HG03039 (cell line): ENCODE measurements around the gene TLE5.

Source experiments
- ATAC-seq: cut with Tn5 transposase; IDR thresholded peaks from one replicate; pipeline ENCODE4 v1.9.1; 2021; ENCODE audit warnings: mild to moderate bottlenecking, moderate library complexity; ENCODE audit not compliant: unreplicated experiment

Gene TLE5, protein sequence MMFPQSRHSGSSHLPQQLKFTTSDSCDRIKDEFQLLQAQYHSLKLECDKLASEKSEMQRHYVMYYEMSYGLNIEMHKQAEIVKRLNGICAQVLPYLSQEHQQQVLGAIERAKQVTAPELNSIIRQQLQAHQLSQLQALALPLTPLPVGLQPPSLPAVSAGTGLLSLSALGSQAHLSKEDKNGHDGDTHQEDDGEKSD

DNA sequence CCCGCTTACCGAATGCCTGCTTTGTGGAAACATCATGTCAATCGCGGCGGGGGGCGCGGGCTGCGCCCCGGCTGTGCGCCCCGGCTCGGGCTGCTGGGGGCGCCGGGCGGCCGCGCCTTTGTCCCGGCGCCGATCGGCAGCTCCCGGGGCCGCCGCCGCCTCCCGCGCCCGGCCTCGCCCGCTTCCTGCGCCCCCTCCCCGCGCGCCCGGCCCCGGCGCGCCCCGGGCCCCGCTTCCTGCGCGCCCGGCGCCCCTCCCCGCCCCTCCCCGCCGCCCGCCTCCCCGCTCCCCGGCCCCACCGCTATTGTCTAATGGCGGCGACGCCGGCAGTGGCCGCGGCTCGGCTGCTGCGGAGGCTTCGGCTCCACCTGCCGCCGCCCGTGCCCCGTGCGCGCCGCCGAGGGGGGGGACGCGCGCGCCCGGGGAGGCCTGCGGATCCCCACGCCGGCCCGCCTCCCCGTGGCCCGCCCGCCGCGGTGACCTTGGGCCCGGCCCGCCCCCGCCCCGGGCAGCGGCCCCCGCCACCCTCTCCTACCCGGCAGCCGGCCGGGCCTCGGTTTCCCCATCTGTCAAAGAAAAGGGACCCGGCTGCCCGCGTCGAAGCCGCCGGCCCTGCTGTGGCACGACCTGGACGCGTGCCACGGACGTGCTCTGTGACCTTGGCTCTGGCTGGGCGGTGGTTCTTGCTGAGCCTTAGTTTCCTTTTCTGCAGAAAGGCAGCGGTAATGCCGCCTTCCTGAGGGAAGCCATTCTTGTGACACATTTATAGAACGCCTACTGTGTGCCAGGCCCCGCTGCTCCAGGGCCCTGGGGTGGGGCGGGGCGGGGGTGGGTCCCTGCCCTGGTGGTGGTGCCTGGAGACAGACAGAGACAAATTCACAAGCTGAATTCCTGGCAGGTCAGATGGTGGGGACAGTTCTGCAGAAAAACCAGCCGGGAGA, at the start of gene TLE5:
TSS of gene TLE5 (minus strand) at position 331 of the 941 bp plus-strand sequence. CDS start at position 36, 295 bp downstream.
- ATAC-seq: no peak

DNA sequence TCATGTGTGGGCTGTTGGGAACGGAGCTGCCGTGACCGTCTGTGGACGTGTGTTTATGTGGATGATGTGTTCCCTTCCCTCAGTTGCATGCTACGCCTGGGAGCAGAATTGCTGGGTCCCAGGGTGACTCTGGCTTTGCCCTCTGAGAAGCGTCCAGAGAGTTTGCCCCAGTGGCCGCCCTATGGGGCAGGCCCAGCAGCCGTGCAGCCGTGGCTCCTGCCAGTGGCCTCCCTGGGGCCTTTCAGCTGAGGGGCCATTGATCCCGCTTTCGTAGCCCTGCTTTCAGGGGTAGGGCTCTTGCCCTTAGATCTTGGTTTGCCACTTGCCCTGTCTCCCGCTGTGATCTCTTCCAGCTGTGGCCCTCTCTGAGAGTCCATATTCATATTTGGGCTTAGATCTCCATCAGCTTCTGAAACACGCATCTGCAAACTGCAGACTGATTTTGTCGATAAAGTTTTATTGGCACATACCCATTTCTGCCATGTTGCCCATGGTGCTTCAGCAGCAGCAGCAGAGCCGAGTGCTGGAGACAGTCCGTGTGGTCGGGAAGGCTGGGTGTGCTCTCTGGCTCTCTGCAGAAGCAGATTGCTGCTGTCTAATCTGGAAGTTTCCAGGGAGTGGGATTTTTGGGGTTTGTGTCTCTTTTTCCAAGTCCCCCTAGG, 49.4 kb upstream of the TLE5 start:
- no peak for ATAC-seq

DNA sequence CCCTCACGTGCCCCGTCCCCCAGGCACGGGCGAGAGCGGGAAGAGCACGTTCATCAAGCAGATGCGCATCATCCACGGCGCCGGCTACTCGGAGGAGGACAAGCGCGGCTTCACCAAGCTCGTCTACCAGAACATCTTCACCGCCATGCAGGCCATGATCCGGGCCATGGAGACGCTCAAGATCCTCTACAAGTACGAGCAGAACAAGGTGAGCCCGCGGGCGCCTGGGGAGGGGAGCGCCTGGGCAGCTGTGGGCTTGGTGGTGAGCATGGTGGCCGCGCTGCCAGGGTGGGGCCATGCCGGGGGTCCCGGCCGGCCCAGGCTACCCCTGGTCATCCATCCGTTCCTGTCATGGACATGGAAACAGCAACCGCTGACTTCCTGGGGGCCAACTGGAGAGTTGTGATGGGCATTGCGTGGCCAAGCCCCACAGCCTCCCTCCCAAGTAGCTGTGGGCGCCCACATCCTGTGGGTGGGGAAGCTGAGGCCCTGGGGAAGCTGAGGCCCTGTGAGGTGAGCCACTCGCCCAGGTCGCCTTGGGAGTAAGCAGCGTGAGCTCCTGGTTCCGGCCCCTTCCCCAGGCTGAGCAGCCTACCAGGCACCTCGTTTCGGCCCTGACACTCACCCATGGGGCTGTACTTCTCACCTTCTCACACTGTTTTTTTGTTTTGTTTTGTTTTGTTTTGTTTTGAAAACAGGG, 48.0 kb upstream of the TLE5 start:
- ATAC-seq: no peak

DNA sequence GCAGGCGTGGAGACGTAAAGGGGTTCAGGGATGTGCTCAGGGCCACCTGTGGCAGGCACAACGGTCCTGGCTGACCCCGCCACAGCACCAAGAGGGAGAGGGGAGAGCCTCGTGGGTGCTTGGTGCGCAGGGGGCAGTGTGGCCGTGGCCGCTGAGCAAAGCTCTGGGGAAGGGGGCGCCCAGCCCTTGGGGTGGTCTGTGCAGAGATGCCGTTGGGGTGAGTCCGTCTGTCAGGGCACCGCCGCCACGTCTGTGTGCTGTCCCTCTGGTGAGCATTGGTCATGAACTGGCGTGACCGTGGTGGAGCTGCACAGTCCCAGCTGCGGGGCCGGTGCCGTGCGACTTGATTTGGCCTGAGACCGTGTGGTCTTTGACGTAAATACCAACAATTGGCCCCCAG, 47.2 kb upstream of the TLE5 start:
- no peak for ATAC-seq

DNA sequence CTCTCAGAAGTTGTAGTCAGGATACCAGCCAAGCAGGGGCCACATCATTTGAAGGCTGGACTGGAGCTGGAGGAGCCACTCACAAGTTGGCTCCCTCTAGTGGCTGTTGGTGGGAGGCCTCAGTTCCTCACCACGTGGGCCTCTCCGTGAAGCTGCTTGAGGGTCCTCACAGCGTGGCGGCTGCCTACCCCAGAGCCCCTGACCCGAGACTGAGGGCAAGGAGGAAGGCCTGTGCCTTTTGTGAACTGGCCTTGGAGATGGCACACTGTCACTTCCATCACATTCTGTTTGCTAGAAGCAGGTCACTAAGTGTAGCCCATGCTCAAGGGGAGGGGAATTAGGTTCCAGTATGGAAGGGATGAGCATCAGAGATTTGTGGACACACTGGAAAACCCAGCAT, 46.5 kb upstream of the TLE5 start:
- no peak for ATAC-seq

DNA sequence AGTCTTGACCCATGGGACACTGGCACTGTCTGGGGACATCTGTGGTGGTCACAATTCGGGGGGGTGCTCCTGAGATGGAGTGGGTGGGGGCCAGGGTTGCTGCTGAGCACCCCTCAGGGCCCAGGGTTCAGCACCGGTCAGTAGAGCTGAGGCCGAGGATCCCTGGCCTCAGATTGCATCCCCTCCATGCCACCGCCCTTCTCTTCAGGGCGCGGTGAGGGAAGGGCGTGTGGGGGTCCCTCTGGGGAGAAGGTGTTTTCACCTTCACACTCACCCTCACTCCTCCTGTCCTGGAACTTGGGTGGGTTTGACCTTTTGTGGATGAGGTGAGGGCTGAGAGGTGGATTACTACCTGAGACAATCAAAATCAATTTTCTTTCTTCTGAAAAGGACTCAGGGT, 45.4 kb upstream of the TLE5 start:
- no peak for ATAC-seq

DNA sequence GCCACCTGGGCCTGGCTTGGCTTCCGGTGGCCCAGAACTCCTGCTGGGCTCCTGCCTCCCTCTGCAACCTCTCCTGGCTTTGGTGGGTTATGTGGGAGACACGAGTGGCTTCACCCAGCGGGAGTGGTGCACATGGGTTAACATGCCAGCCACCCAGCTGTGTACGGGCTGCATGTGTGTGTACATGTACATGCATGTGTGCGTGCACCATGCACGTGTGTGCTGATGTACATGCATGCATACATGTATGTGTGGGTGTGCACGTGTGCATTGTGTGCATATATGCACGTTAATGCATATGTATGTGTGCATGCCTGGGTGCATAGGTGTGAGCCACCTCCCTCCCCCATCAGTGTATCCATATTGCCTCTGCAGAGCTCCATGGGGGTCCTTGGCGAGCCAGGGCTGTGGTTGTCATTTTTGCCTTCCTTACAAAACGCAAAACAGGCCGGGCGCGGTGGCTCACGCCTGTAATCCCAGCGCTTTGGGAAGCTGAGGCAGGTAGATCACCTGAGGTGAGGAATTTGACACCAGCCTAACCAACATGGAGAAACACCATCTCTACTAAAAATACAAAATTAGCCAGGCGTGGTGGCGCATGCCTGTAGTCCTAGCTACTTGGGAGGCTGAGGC, 44.3 kb upstream of the TLE5 start:
- ATAC-seq: no peak

DNA sequence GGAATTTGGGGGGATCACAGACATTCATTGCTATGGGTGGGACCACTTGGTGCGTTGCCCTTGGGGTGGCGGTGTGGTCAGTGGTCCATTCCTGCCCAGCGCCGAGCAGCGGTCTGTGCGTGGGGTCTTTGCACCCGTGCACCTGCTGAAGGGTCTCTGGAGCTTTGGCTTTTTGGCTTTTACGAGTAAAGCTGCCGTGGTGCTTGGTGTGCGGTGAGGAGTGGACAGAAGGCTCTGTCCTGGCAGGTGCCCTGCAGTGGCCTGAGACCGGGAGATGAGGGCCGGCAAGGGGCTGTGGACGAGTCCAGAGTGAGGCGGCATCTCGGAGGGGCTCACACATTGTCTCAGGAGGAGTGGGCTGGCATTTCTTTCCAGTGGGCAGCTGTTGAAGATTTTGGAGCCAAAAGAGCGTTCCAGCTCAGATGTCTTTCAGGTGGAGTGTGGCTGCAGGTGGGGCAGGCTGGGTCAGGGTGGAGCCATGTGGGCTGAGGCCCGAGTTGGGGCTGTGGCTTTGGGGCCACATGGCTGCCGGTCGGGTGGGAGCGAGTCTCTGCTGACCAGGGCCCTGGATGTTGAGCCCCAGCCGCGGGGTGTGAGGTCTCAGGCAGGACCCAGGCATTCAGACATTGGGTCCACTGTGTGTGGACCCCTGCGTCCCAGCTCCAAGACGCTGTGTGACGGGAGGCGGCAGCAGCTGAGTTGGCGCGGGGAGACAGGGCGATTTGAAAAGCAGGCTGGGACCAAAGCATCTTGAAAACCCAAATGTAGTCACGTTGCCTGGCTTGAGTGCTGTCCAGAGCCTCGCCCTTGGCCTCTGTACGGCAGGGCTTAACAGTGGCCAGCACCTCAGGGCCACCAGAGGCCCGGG, 43.6 kb upstream of the TLE5 start:
- no peak for ATAC-seq

DNA sequence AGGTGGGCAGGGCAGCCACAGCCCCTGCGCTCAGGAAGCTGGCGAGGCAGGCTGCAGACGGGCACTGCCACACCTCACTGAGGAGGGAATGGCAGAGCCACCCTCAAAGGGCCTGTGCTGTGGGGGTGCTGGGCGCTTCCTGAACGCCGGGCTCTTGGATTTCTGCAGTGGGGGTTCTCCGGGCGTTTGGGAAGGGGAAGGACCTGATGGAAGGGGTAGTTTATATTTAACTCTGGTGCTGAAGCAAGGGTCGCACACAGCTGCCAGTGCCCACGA, 42.4 kb upstream of the TLE5 start:
- no peak for ATAC-seq

DNA sequence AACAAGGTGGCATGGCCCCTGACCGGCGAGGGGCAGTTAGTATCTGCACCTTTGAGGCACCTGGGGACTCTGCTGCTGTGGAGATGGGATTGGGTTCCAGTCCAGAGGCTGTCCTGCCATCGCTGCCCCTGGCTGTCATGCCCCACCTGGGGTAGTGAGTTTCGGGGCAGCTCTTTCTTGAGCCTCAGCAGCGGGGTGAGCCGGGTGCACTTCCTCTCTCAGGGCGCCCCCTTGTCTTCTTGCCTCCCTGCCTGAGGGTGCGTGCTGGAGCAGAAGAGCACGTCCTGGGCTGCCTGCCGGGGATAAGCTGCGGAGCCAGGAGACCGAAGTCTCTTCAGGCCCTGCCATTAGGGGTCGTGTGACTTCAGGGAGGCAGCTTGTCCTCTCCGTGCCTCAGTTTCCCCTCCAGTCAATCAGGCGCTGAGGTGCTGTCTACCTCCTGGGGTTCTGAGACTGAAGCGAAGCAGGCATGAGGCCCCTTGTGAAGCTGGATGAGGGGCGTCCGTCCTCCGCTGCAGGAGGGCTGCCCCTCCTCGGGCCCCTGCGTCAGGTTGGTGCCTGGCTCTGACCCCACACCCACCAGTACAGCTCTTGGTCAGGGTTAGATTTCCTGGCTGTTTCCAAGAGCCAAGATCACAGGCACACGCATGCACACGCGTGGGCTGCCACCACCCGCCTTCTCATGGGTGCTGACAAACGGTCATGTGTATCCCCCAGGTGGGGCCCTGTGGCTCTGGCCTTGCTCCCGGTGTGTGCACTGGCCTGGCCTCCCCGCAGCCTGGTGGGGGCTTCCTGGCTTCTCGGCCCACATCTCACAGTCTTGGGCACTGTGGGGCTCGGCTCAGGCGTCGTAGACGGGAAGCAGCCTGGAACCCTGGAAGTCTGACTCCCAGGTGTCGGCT, 40.2 kb upstream of the TLE5 start:
- ATAC-seq: no peak

DNA sequence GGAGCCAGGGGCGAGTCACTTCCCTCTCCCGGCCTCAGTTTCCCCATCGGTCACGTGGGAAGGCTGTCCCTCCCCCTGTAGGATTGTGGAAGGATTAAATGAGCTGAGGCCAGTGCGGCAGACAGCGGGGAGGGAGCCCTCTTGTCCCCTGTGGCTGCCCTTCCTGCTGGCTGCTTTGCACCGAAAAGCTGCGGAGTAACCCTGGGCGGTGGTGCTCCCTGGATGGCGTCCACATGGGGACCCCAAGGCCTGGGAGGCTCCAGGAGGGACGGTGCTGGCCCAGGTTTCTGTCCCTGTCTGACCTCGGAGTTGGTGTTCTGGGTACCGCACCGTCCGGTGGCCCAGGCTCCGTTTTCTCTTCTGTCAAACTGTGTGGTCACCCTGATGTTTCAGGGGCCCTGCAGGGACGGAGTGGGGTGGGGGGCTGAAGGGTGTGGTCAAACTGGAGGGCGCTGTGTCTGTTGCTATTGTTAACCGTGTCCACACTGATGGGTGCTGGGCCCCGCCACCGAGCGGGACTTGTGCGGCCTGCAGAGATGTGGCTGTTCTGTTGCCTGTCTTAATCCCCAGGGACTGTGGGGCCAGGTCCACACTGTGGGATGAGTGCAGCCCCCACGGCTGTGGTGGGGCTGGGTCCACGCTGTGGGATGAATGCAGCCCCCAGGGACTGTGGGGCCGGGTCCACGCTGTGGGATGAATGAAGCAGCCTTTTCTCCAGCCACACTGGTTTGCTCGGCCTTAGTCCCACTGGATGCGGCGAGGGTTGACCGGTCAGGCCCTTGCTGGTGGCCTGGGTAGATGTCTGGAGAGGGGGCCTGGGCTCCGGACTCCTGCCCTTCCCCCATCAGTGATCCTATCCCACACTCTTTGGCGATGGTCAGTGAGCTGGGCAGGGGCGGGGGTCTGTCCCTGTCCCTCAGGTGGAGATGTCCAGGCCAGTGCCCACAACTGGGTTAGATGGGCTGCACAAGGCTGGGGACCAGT, 38.7 kb upstream of the TLE5 start:
- ATAC-seq: no peak

DNA sequence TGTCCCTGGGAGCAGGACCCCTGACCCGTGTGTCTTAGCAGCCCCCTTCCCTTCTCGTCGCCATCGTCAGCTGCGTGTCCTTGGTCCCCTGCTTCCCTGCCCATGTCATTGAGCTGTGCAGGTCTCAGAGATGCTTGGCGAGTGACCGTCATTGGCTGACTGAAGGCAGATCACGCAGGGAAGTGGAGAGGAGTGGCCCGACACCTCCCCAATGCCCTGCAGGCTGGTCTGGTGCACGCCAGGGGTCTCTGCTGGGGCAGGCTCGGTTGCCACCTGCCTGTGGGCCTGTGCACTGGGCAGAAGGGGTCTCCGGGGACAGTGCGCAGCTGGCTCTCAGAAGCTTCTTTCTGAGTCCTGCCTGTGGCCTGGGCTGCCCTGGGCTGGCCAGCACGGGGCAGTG, 38.0 kb upstream of the TLE5 start:
- no peak for ATAC-seq

DNA sequence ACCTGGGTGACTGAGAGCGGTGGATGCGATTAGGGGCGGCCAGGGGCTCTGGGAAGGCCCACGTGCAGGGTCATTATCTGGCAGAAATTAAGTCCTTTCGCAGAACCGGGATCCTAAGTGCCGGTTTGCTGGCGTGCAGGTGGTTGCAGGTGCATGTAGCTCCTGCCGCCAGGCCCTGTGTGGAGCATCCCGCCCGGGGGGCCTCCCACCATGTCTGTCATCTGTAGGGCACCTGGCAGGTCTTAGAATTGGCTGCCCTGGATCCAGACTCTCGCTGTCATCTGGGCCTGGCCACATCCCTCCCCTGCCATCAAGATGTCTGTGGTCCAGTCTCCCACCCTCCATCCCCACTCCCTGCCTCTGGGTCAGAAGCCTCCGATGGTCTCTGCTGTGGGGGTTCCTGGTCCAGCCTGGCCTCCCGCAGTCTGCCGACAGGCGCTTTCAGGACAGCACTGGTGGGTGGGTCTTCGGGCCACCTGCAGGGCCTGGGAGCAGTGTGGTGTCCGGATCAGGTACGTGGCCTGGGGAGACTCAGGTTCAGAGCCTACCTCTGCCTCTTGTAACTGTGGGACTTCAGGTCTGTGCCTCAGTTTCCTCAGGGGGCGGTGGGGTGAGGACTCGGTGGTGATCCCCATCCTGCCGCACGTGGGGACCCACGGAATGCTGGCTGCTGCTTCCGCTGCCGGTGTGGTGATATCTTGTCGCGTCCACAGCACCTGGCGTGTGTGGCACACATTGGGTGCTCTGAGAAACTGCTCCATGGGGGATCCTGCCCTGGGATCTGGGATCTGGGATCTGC, 37.3 kb upstream of the TLE5 start:
- no peak for ATAC-seq

DNA sequence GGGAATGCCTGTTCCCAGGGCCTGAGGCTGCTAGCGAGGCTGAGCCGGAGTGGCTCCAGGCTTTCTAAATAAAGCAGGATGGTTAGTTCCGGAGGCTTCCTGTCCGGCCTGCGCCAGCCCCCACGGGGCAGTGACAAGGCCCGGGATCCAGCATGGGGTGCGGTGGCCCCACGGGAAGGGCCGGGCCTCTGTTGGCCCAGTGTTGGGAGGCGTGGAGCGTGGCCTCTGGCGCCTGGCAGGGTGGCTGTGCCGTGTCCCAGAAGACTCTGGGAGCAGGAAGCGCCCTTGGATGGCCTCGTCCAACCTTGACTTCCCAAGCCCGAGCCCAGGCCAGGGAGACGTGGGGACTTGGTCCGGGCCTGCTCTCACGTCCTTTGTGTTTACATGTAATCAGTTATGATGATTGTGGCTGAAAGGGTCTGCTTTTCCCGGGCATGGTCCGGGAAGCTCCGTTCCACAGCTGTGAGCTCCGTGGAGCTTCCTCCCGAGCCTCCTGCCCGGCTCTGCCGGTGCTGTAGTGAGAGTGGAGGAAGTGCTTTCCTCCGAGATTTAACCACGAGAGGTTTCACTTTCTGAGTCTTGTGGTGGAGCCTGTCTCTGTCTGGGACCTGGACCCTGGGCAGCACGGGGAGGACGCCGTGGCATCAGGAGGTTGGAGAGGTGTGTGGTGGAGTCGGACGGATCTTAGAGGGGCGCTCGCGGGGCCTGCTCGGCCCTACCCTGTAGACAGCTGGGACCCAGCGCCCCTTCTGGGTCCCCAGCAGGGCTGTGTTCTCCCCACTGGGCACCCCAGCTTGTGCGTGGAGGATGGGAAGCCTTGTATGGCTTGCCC, 36.4 kb upstream of the TLE5 start:
- no peak for ATAC-seq

DNA sequence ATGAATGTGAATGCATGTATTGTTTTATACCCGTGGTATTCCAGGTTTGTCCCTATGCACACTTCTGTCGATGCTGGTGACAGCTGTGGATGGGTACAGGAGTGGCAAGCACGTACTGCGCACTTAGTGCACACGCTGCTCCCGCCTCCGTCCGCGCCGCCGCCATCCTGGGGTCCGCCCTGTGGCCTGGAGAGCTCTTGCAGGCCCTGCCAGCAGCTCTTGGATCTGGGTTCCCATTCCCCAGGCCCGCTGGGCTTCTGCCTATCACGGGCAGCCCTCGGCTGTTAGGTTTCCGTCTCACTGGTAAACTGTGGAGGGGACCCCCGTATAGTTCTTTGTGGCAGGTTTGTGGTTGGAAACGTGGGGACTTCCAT, 35.8 kb upstream of the TLE5 start:
- ATAC-seq: no peak

DNA sequence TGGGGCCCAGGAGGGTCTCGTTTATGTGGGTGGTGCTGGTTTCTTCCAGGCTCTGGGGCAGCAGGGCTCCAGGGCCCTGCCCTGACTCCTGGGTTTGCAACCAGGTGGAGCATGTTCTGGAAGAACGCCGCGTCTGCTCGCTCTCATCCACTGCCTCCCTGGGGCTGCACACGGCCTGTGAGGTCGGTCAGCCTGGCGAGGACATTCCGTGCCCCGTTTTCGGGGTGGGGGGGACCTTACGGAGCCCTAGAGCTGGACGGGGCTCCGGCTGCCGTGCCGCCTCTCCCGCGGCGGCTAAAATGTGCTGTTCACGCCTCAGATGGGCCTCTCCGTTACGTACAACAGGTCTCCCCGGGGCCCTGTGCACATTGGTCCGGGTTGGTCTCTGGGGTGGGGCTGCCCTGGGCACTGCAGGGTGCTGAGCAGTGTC, 35.2 kb upstream of the TLE5 start:
- no peak for ATAC-seq
